ENCODE measurements around the gene GNAI2.

The GNAI2 gene

GRCh38 chr3:50304601-50305000 is 68.6 kb downstream of the GNAI2 start:
- no peak for DNase-seq (ENCODE audit: low spot score in 2 of 2)
- Mint-ChIP-seq H3K4me3 (no peak overlapping the region), H3K27ac (no peak overlapping the region), H3K4me1 (peaks cover 27% of the 10 kb centered on the region), H3K9me3 (no peaks in the 10 kb centered on the region), H3K36me3 (no peaks in the 10 kb centered on the region)
- peak; percentile 78 for ATAC-seq

All from stimulated activated effector memory CD8-positive, alpha-beta T cell treated with anti-CD3 and anti-CD28 coated beads, Interleukin-12 subunit alpha, Interleukin-12 subunit beta, amount 100 ng/mL, for 72 hours (primary cell).